Measurements from ENCODE around the gene PDSS1.

DNA sequence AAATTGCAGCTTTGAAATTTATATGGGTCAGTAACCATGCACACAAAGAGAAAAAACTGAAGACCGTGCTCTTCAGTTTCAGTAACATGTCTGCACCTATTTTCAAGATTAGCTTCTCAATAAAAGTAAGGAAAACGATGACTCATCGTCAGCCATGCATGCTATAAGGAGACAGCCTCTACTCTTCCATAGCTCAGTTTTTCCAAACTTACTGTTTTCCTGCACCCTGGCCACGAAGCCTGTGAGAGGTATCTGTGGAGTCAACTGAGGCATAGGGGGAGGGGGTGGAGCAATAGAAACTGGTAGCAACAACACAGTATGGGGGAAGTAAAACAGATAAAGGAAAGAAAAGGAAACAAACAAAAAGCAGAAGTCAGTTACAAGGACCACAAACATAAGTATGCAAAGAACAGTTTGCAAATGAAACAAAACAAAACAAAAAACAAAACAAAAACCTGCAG, 58.0 kb downstream of the PDSS1 start:
- no peak for TF ChIP-seq TAF1 (IDR thresholded peaks at IDR 0.05; ENCODE audit: low read depth, low read length)
- TF ChIP-seq POLR2A (IDR thresholded peaks at IDR 0.05; ENCODE audit: low read depth, low read length) = no peak

Measured in GM12891 (cell line).